H9 (cell line): ENCODE measurements around the gene ACP2. TPM values are rescaled to one million over a fixed set of nuclear protein-coding genes. Genes with fewer than 3 reads are reported as not detected.

Source experiments
- DNase-seq: peaks from one replicate; pipeline ENCODE4 v3.0.0-alpha.2; 2017
- H2AFZ ChIP-seq: one replicate; pipeline ENCODE4 v1.6.1; 2013; ENCODE audit warnings: mild to moderate bottlenecking, low read length, control low read depth, moderate library complexity
- H2AK5ac ChIP-seq: 2 replicates; pipeline ENCODE4 v1.6.1; 2013; ENCODE audit warnings: low read length, control low read depth, mixed read lengths; ENCODE audit not compliant: insufficient read length
- H2BK120ac ChIP-seq: one replicate; pipeline ENCODE4 v1.6.1; 2013; ENCODE audit warnings: low read depth, mild to moderate bottlenecking, low read length, control low read depth, inconsistent platforms; ENCODE audit not compliant: poor library complexity, severe bottlenecking
- H2BK12ac ChIP-seq: 2 replicates; pipeline ENCODE4 v1.6.1; 2013; ENCODE audit warnings: low read length, control low read depth, mixed read lengths, low read depth; ENCODE audit not compliant: insufficient read length
- H2BK15ac ChIP-seq: 2 replicates; pipeline ENCODE4 v1.6.1; 2013; ENCODE audit warnings: low read depth, low read length, control low read depth
- H2BK20ac ChIP-seq: one replicate; pipeline ENCODE4 v1.6.1; 2013; ENCODE audit warnings: low read depth, mild to moderate bottlenecking, low read length, control low read depth, inconsistent platforms; ENCODE audit not compliant: poor library complexity, severe bottlenecking
- H2BK5ac ChIP-seq: 2 replicates; pipeline ENCODE4 v1.6.1; 2013; ENCODE audit warnings: low read length, control low read depth, mixed read lengths; ENCODE audit not compliant: insufficient read length
- H3K14ac ChIP-seq: 2 replicates; pipeline ENCODE4 v1.6.1; 2013; ENCODE audit warnings: low read length, control low read depth; ENCODE audit not compliant: insufficient read depth
- H3K18ac ChIP-seq: 2 replicates; pipeline ENCODE4 v1.6.1; 2013; ENCODE audit warnings: low read depth, mild to moderate bottlenecking, mixed read lengths, low read length, control low read depth; ENCODE audit not compliant: insufficient read length
- H3K23ac ChIP-seq: 2 replicates; pipeline ENCODE4 v1.6.1; 2013; ENCODE audit warnings: low read length, control low read depth, mixed read lengths, low read depth; ENCODE audit not compliant: insufficient read length
- H3K23me2 ChIP-seq: 2 replicates; pipeline ENCODE4 v1.6.1; 2013; ENCODE audit warnings: low read depth, mild to moderate bottlenecking, mixed read lengths, low read length, control low read depth; ENCODE audit not compliant: insufficient read length, poor library complexity, severe bottlenecking
- H3K27ac ChIP-seq: 2 replicates; pipeline ENCODE4 v1.5.1; 2013; ENCODE audit warnings: low read length, control low read depth, mixed read lengths, low read depth; ENCODE audit not compliant: insufficient read length
- H3K27me3 ChIP-seq: 2 replicates; pipeline ENCODE4 v1.6.1; 2013; ENCODE audit warnings: low read length, control low read depth, inconsistent platforms; ENCODE audit not compliant: insufficient read depth
- H3K4ac ChIP-seq: 2 replicates; pipeline ENCODE4 v1.6.1; 2013; ENCODE audit warnings: low read depth, mild to moderate bottlenecking, control low read depth, inconsistent platforms, low read length, moderate library complexity
- H3K4me1 ChIP-seq: 2 replicates; pipeline ENCODE4 v1.6.1; 2013; ENCODE audit warnings: low read length, control low read depth, inconsistent platforms; ENCODE audit not compliant: insufficient read depth
- H3K4me2 ChIP-seq: 2 replicates; pipeline ENCODE4 v1.6.1; 2013; ENCODE audit warnings: low read length, control low read depth, mixed read lengths; ENCODE audit not compliant: insufficient read length, insufficient read depth
- H3K56ac ChIP-seq: 2 replicates; pipeline ENCODE4 v1.6.1; 2013; ENCODE audit warnings: low read depth, mild to moderate bottlenecking, mixed read lengths, low read length, control low read depth; ENCODE audit not compliant: insufficient read length
- H3K79me1 ChIP-seq: 2 replicates; pipeline ENCODE4 v1.6.1; 2013; ENCODE audit warnings: low read depth, mild to moderate bottlenecking, moderate library complexity, low read length, control low read depth, inconsistent platforms; ENCODE audit not compliant: insufficient read depth, poor library complexity, severe bottlenecking
- H3K79me2 ChIP-seq: 2 replicates; pipeline ENCODE4 v1.6.1; 2013; ENCODE audit warnings: low read length, control low read depth, inconsistent platforms; ENCODE audit not compliant: insufficient read depth
- H3K9ac ChIP-seq: 2 replicates; pipeline ENCODE4 v1.6.1; 2013; ENCODE audit warnings: low read length, control low read depth, mixed read lengths; ENCODE audit not compliant: insufficient read length; ENCODE audit errors: extremely low read depth
- H3K9me3 ChIP-seq: one replicate; pipeline ENCODE4 v1.6.1; 2013; ENCODE audit warnings: low read depth, low read length, inconsistent platforms; ENCODE audit not compliant: control insufficient read depth
- H3T11ph ChIP-seq: one replicate; pipeline ENCODE4 v1.6.1; 2013; ENCODE audit warnings: mild to moderate bottlenecking, low read length, control low read depth, inconsistent platforms
- H4K20me1 ChIP-seq: one replicate; pipeline ENCODE4 v1.6.1; 2013; ENCODE audit not compliant: control insufficient read depth, insufficient read length, insufficient read depth
- H4K5ac ChIP-seq: 2 replicates; pipeline ENCODE4 v1.6.1; 2013; ENCODE audit warnings: low read depth, mild to moderate bottlenecking, mixed read lengths, low read length, control low read depth; ENCODE audit not compliant: insufficient read length
- H4K8ac ChIP-seq: replicated peaks from 2 replicates; pipeline ENCODE4 v1.6.1; 2013; ENCODE audit warnings: low read length, control low read depth, mixed read lengths, low read depth; ENCODE audit not compliant: insufficient read length
- H4K91ac ChIP-seq: 2 replicates; pipeline ENCODE4 v1.6.1; 2013; ENCODE audit warnings: low read depth, mild to moderate bottlenecking, moderate library complexity, mixed read lengths, low read length, control low read depth; ENCODE audit not compliant: insufficient read length
- H3K27ac Mint-ChIP-seq, 3 experiments: 2 replicates in 2 of 3; 3 replicates in 1 of 3; pipeline ENCODE4 v1.8.0; 2020 to 2021; ENCODE audit warnings: mixed read lengths in 3 of 3, mild to moderate bottlenecking in 1 of 3, moderate library complexity in 1 of 3
- H3K27me3 Mint-ChIP-seq: 2 replicates; pipeline ENCODE4 v1.8.0; 2021; ENCODE audit warnings: low read depth, mild to moderate bottlenecking, moderate library complexity, mixed read lengths
- H3K36me3 Mint-ChIP-seq, 3 experiments: 2 replicates in 2 of 3; 3 replicates in 1 of 3; pipeline ENCODE4 v1.8.0; 2020 to 2021; ENCODE audit warnings: low read depth in 3 of 3, mixed read lengths in 3 of 3; ENCODE audit not compliant: insufficient read depth in 1 of 3
- H3K4me1 Mint-ChIP-seq, 2 experiments: 2 replicates each; pipeline ENCODE4 v1.8.0; 2020; ENCODE audit warnings: mixed read lengths in 2 of 2
- H3K4me3 Mint-ChIP-seq, 2 experiments: 2 replicates in 1 of 2; 3 replicates in 1 of 2; pipeline ENCODE4 v1.8.0; 2020 to 2021; ENCODE audit warnings: mild to moderate bottlenecking in 2 of 2, mixed read lengths in 2 of 2, moderate library complexity in 1 of 2
- H3K9me3 Mint-ChIP-seq, 2 experiments: 2 replicates in 1 of 2; 3 replicates in 1 of 2; pipeline ENCODE4 v1.8.0; 2020; ENCODE audit warnings: mild to moderate bottlenecking in 2 of 2, mixed read lengths in 2 of 2, moderate library complexity in 1 of 2
- CTCF ChIP-seq: fragments of 200-600 bp; sonication (generic); conservative IDR thresholded peaks from 3 replicates; pipeline ENCODE4 v1.8.0; 2021; ENCODE audit warnings: antibody characterized with exemption, mild to moderate bottlenecking
- WGBS: extraction: QIAGEN DNeasy Blood & Tissue Kit; methylation state at CpG from one replicate; pipeline ENCODE4 v1.1.7; 2013; ENCODE audit warnings: missing lambda C conversion rate, low lambda C conversion rate, mixed read lengths; ENCODE audit not compliant: insufficient read length; ENCODE audit errors: extremely low coverage; 5-methylcytosine and 5-hydroxymethylcytosine counted together
- total RNA-seq: library from RNA; stranded (reverse); gene quantifications from 2 replicates; pipeline ENCODE4 v1.2.1, GENCODE V29; 2021

Gene ACP2
- total RNA-seq, 1 experiment from 2014 or later: 29.5 TPM

GRCh38 chr11:47276923-47277322 lies 28.3 kb upstream of the ACP2 start:
- no peak for TF ChIP-seq CTCF
- Histone ChIP-seq H3K79me1 (no peaks in the 10 kb centered on the region), H3K9me3 (no peaks in the 10 kb centered on the region), H2BK12ac (no peak overlapping the region), H3K14ac (no peak overlapping the region), H3K9ac (no peak overlapping the region), H3K56ac (no peak overlapping the region), H3K23me2 (no peaks in the 10 kb centered on the region), H3K4me1 (no peaks in the 10 kb centered on the region), H3K27me3 (no peaks in the 10 kb centered on the region), H2BK120ac (no peak overlapping the region), H2BK15ac (no peak overlapping the region), H4K20me1 (no peaks in the 10 kb centered on the region), H3T11ph (no peak overlapping the region), H2AK5ac (no peak overlapping the region), H3K23ac (no peak overlapping the region), H3K4me2 (no peak overlapping the region), H2AFZ (no peak overlapping the region), H2BK20ac (no peak overlapping the region), H4K5ac (no peak overlapping the region), H3K4ac (no peak overlapping the region), H4K91ac (no peak overlapping the region), H3K27ac (no peak overlapping the region), H2BK5ac (no peak overlapping the region), H3K18ac (no peak overlapping the region), H3K79me2 (peaks cover 4% of the 10 kb centered on the region; the same call in 1 of the 2 replicates), H4K8ac (no peak overlapping the region)
- Mint-ChIP-seq H3K4me3 (no peak overlapping the region), H3K9me3 (no peaks in the 10 kb centered on the region), H3K27me3 (no peaks in the 10 kb centered on the region), H3K27ac (no peak overlapping the region), H3K36me3 (peaks cover 28 to 71% (median 59%) of the 10 kb centered on the region in 3 experiments; a peak in 6 of 7 replicates), H3K4me1 (peaks cover 6 to 24% of the 10 kb centered on the region in 2 experiments)
- no peak for DNase-seq
- WGBS: no CpG with 5 or more reads among the region's 4 CpGs
